CD4-positive, alpha-beta memory T cell (primary cell): ENCODE results near the gene FANCL. TPM values are rescaled to one million over a fixed set of nuclear protein-coding genes. Genes with fewer than 3 reads are reported as not detected.

ENCODE experiments used
- CTCF ChIA-PET: fragments of 350-600 bp; sonication (Branson Sonifier 250); formaldehyde crosslinking; loops from one replicate; lab custom pipeline; 2021; ENCODE audit warnings: inconsistent platforms; ENCODE audit not compliant: partially characterized antibody; lab: Charles Lee
- POLR2A ChIA-PET: fragments of 350-600 bp; sonication (Branson Sonifier 250); formaldehyde crosslinking; loops from one replicate; lab custom pipeline; 2021; ENCODE audit not compliant: partially characterized antibody; lab: Charles Lee
- DNase-seq, 5 donors: peaks; one replicate each; pipeline versions ENCODE4 v3.0.0 to v3.0.0-alpha.2; 2020 to 2022; ENCODE audit warnings: mixed read lengths in 1 of 5
- H3K27ac ChIP-seq: one replicate; pipeline ENCODE4 v1.7.0; 2013; ENCODE audit warnings: low read depth, low read length
- H3K27me3 ChIP-seq: 2 replicates; pipeline ENCODE4 v1.7.0; 2013; ENCODE audit warnings: mild to moderate bottlenecking, low read length, moderate library complexity; ENCODE audit not compliant: insufficient read depth
- H3K36me3 ChIP-seq: 2 replicates; pipeline ENCODE4 v1.7.0; 2013; ENCODE audit warnings: mild to moderate bottlenecking, low read length, moderate library complexity; ENCODE audit not compliant: insufficient read depth
- H3K4me1 ChIP-seq: 2 replicates; pipeline ENCODE4 v1.7.0; 2013; ENCODE audit warnings: mild to moderate bottlenecking, low read length, moderate library complexity; ENCODE audit not compliant: insufficient read depth
- H3K4me3 ChIP-seq, 2 donors: one replicate each; pipeline ENCODE4 v1.7.0; 2013; ENCODE audit warnings: low read length in 2 of 2, mild to moderate bottlenecking in 1 of 2
- H3K9me3 ChIP-seq, 2 donors: one replicate each; pipeline ENCODE4 v1.7.0; 2013; ENCODE audit warnings: low read length in 2 of 2, control low read depth in 1 of 2; ENCODE audit not compliant: control insufficient read depth in 1 of 2
- H3K27ac Mint-ChIP-seq, 7 donors: one replicate each; pipeline ENCODE4 v1.8.0; 2020 to 2021; ENCODE audit warnings: mixed read lengths in 7 of 7, mild to moderate bottlenecking in 6 of 7, inconsistent platforms in 3 of 7, moderate library complexity in 3 of 7
- H3K27me3 Mint-ChIP-seq, 2 donors: one replicate each; pipeline ENCODE4 v1.8.0; 2020 to 2021; ENCODE audit warnings: mixed read lengths in 2 of 2
- H3K36me3 Mint-ChIP-seq, 2 donors: one replicate each; pipeline ENCODE4 v1.8.0; 2020 to 2021; ENCODE audit warnings: mixed read lengths in 2 of 2, inconsistent platforms in 1 of 2, mild to moderate bottlenecking in 1 of 2
- H3K4me1 Mint-ChIP-seq, 4 donors: one replicate each; pipeline ENCODE4 v1.8.0; 2020 to 2021; ENCODE audit warnings: mixed read lengths in 4 of 4, mild to moderate bottlenecking in 1 of 4
- H3K4me3 Mint-ChIP-seq, 8 donors: one replicate each; pipeline ENCODE4 v1.8.0; 2020 to 2021; ENCODE audit warnings: mixed read lengths in 8 of 8, mild to moderate bottlenecking in 7 of 8, moderate library complexity in 6 of 8, inconsistent platforms in 3 of 8
- H3K9me3 Mint-ChIP-seq, 8 donors: one replicate each; pipeline ENCODE4 v1.8.0; 2020 to 2021; ENCODE audit warnings: mixed read lengths in 8 of 8, mild to moderate bottlenecking in 5 of 8, inconsistent platforms in 3 of 8, moderate library complexity in 1 of 8
- intact Hi-C: fragments of 100-400 bp; cut with micrococcal nuclease; formaldehyde crosslinking; loops from one replicate; pipeline ENCODE4 v1.15.1; 2023
- polyA plus RNA-seq, 2 donors: library from polyadenylated mRNA; unstranded; fragments of 300-500 nt; fragmentation: Illumina TruSeq; gene quantifications; one replicate each; pipeline ENCODE4 v1.2.3, GENCODE V29; 2021
- total RNA-seq, 2 experiments: library from RNA; stranded (reverse); gene quantifications; one replicate each; pipeline ENCODE4 v1.2.3, GENCODE V29; 2021

FANCL gene
- total and polyA plus RNA-seq, 4 experiments from 2014 or later, result 1.6 to 10.1 (median 9.3) TPM

DNA sequence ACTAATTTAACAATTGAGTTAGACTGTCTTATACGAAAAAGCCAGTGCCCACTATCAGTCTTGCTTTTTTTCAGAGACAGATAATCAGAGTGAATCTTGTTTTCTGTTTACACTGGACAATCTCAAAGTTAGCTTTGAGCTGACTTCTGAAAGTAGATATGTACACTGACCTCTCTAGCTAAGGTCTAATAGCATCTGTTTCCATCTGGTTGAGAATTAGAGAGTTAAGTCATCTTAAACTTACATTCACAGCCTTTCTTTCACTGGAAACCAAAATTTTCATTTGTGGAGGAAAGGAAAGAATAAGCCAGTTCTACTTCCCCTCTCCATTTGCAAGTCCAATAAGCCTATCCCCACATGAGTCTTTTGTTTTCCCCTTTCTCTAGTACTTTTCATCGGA is 105.3 kb downstream of the FANCL start:
- Mint-ChIP-seq H3K36me3 (peaks cover 41 to 43% of the 10 kb centered on the region in 2 donors), H3K9me3 (no peaks in the 10 kb centered on the region), H3K27me3 (no peaks in the 10 kb centered on the region), H3K27ac (no peak overlapping the region), H3K4me1 (no peaks in the 10 kb centered on the region), H3K4me3 (no peak overlapping the region)
- Histone ChIP-seq H3K4me1 (no peaks in the 10 kb centered on the region), H3K9me3 (no peaks in the 10 kb centered on the region), H3K36me3 (no peaks in the 10 kb centered on the region), H3K4me3 (no peak overlapping the region), H3K27ac (no peak overlapping the region), H3K27me3 (no peaks in the 10 kb centered on the region)
- intact Hi-C loops, result no loop called here
- ChIA-PET CTCF (no interaction called here), POLR2A (no interaction called here)
- no peak for DNase-seq

DNA sequence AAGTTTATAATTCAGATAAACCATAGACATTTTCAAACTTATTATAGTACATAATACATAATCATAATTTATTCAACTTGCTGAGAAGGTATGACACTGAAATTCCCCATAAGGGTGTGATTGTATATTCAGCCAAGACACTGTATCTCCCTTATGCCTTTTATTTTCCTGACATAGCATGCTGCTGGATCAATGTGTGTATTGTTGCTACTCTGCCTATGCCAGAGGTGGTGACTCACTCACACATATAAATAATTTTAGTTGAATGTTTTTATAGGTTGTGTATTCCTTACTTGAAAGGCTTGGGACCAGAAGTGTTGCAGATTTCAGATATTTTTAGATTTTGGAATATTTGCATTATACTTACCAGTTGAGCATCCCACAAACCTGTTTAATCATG is 107.7 kb downstream of the FANCL start:
- Mint-ChIP-seq H3K4me1 (no peaks in the 10 kb centered on the region), H3K36me3 (peaks cover 26 to 29% of the 10 kb centered on the region in 2 donors), H3K27ac (no peak overlapping the region), H3K4me3 (no peak overlapping the region), H3K27me3 (no peaks in the 10 kb centered on the region), H3K9me3 (no peaks in the 10 kb centered on the region)
- CTCF ChIA-PET, result no interaction called here
- POLR2A ChIA-PET, result no interaction called here
- intact Hi-C loops, result no loop called here
- H3K36me3 ChIP-seq, result no peaks in the 10 kb centered on the region
- no peak overlapping the region for H3K4me3 ChIP-seq
- H3K9me3 ChIP-seq, result no peaks in the 10 kb centered on the region
- no peak overlapping the region for H3K27ac ChIP-seq
- H3K4me1 ChIP-seq, result no peaks in the 10 kb centered on the region
- DNase-seq, result no peak
- no peaks in the 10 kb centered on the region for H3K27me3 ChIP-seq

DNA sequence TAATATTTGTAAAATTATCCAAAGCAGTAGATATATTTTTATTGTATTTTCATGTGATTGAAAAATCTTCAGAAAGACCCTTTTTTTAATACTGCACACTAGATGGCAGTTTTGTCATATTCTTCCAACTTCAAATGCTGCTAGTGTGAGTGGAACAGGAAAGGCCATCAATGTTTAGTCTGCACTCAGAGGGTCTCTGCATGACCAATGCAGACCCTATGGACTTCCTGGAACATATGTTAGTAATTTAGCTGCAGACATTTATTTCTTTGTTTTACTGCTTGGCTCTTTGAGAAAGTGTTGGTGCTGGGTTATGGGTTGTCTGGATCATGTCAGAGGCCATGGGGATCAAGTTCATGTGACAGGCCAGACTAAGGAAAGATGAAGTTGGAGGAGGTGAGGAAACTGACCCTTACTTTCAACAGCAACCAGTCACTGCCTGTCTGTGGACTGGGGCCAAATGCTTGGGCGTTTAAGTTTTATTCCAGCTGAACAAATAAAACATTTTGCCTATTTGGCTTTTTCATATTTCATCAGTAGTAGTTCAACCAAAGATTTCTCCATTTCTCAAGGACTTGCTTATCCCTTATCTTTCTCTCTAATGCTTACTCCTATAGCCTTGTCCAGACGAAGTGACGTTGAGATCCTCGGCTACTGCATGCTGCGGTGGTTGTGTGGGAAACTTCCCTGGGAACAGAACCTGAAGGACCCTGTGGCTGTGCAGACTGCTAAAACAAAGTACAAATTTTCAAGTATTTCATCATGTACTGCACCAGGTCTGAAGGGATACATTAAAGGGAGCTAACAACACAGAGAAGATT is 109.7 kb downstream of the FANCL start:
- ChIA-PET CTCF (no interaction called here), POLR2A (no interaction called here)
- H3K9me3 Mint-ChIP-seq, result no peaks in the 10 kb centered on the region
- Histone ChIP-seq H3K4me3 (no peak overlapping the region), H3K4me1 (no peaks in the 10 kb centered on the region), H3K9me3 (no peaks in the 10 kb centered on the region), H3K27me3 (no peaks in the 10 kb centered on the region), H3K36me3 (no peaks in the 10 kb centered on the region), H3K27ac (no peak overlapping the region)
- H3K36me3 Mint-ChIP-seq, result peaks cover 20 to 27% of the 10 kb centered on the region in 2 donors
- DNase-seq, result no peak
- intact Hi-C loops, result no loop called here
- no peaks in the 10 kb centered on the region for H3K27me3 Mint-ChIP-seq
- no peaks in the 10 kb centered on the region for H3K4me1 Mint-ChIP-seq
- H3K4me3 Mint-ChIP-seq, result no peak overlapping the region
- no peak overlapping the region for H3K27ac Mint-ChIP-seq

DNA sequence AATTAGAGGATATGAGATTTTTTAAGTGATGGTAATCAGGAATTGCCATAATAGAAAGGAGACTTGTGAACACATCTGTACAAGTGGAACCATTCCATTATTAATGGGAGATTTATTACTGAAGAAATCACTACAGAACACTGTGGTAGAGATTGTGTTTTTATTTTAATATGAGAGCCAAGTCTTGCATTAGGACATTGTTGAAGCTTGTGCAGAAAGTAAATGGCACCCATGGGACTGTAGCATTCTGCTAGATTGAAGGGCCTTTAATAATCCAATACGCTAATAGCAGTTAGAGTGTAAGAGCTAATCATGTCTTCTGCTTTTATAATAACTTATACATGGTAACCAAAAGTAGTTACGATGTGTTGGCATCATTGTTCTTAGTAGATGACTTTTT is 110.9 kb downstream of the FANCL start:
- POLR2A ChIA-PET, result no interaction called here
- Histone ChIP-seq H3K36me3 (no peaks in the 10 kb centered on the region), H3K4me1 (no peaks in the 10 kb centered on the region), H3K27me3 (no peaks in the 10 kb centered on the region), H3K4me3 (no peak overlapping the region), H3K9me3 (no peaks in the 10 kb centered on the region), H3K27ac (no peak overlapping the region)
- Mint-ChIP-seq H3K27ac (peak overlapping the region in 1 of 7 donors; percentile 55), H3K27me3 (no peaks in the 10 kb centered on the region), H3K4me1 (no peaks in the 10 kb centered on the region), H3K4me3 (no peak overlapping the region), H3K36me3 (peaks cover 20 to 22% of the 10 kb centered on the region in 2 donors), H3K9me3 (no peaks in the 10 kb centered on the region)
- CTCF ChIA-PET, result no interaction called here
- no peak for DNase-seq
- intact Hi-C loops, result no loop called here

DNA sequence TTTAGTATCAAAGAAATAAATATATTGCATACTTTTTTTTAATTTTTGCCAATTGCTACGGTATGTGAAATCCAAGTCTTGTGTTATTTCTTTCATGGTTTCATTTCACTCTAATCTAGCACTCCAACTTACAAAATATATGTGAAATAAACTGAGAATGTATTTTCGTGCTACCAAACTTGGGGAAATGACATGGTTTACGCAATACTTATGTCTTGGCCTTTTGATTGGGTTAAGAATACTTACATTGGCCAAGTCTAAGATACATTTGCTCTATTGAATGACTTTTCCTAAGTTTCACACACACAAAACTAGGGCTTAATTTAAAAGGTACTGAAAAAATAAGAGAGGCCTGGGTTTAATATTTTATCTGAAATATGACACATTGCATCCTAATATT is 114.0 kb downstream of the FANCL start:
- Mint-ChIP-seq H3K36me3 (peaks cover 24 to 28% of the 10 kb centered on the region in 2 donors), H3K4me3 (no peak overlapping the region), H3K27ac (no peak overlapping the region), H3K4me1 (peaks cover 0 to 3% (median 0%) of the 10 kb centered on the region in 4 donors), H3K27me3 (no peaks in the 10 kb centered on the region), H3K9me3 (no peaks in the 10 kb centered on the region)
- Histone ChIP-seq H3K9me3 (no peaks in the 10 kb centered on the region), H3K4me1 (no peaks in the 10 kb centered on the region), H3K27me3 (no peaks in the 10 kb centered on the region), H3K36me3 (no peaks in the 10 kb centered on the region), H3K27ac (no peak overlapping the region), H3K4me3 (no peak overlapping the region)
- ChIA-PET CTCF (no interaction called here), POLR2A (no interaction called here)
- no peak for DNase-seq
- intact Hi-C loops, result no loop called here

DNA sequence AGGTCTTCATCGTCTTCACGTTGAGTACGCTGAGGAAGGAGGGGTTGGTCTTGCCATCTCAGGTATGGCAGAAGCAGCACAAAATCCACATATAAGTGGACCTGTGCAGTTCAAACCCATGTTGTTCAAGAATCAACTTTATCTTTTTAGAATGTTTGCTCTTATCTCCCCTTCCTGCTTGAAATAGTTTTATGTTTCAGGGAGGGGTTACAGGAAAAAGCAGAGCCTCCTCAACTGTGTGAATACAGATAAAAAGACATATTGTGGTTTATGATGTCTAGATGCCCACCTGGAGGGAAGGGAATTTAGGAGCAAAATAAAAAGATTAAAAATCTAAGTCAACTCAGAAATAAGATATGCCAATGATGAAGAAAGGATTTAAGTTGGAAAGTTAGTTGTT is 118.6 kb downstream of the FANCL start:
- Mint-ChIP-seq H3K36me3 (peaks cover 28 to 38% of the 10 kb centered on the region in 2 donors), H3K4me3 (no peak overlapping the region), H3K27ac (peak overlapping the region in 1 of 7 donors; percentile 2), H3K27me3 (no peaks in the 10 kb centered on the region), H3K4me1 (peaks cover 0 to 6% (median 0%) of the 10 kb centered on the region in 4 donors), H3K9me3 (peaks cover 0 to 3% (median 0%) of the 10 kb centered on the region in 8 donors)
- Histone ChIP-seq H3K27me3 (no peaks in the 10 kb centered on the region), H3K36me3 (no peaks in the 10 kb centered on the region), H3K9me3 (no peaks in the 10 kb centered on the region), H3K27ac (no peak overlapping the region), H3K4me3 (no peak overlapping the region), H3K4me1 (no peaks in the 10 kb centered on the region)
- intact Hi-C loops, result no loop called here
- DNase-seq, result no peak
- ChIA-PET POLR2A (no interaction called here), CTCF (no interaction called here)

DNA sequence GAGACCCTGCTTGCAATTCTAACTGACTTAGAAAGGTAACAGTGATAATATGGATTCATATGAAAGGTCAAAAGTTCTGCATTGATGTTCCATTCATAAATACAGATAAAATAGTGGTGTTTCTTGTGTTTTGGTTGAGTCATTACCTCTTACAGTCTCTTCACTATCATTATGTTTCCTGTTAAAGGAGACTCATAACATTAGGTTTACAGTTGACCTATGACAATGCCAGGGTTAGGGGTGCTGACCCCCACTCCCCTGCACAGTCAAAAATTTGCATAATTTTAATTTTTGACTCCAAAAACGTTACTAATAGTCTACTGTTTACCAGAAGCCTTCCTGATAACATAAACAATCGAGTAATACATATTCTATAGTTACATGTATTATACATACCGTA is 119.1 kb downstream of the FANCL start:
- Histone ChIP-seq H3K27ac (no peak overlapping the region), H3K4me1 (no peaks in the 10 kb centered on the region), H3K27me3 (no peaks in the 10 kb centered on the region), H3K36me3 (no peaks in the 10 kb centered on the region), H3K9me3 (no peaks in the 10 kb centered on the region), H3K4me3 (no peak overlapping the region)
- POLR2A ChIA-PET, result no interaction called here
- Mint-ChIP-seq H3K9me3 (peaks cover 0 to 3% (median 0%) of the 10 kb centered on the region in 8 donors), H3K4me1 (peaks cover 0 to 7% (median 0%) of the 10 kb centered on the region in 4 donors), H3K27ac (peak overlapping the region in 1 of 7 donors; percentile 2), H3K4me3 (no peak overlapping the region), H3K27me3 (no peaks in the 10 kb centered on the region), H3K36me3 (peaks cover 28 to 40% of the 10 kb centered on the region in 2 donors)
- no peak for DNase-seq
- CTCF ChIA-PET, result no interaction called here
- intact Hi-C loops, result no loop called here
